Transverse colon (tissue), 4 donors: ENCODE measurements around the gene ECEL1. TPM values are rescaled to one million over a fixed set of nuclear protein-coding genes. Genes with fewer than 3 reads are reported as not detected.

Experiments used
- DNase-seq: peaks from one replicate; pipeline ENCODE4 v3.0.0-alpha.2; 2019
- H3K27ac ChIP-seq, 4 donors: fragments of 200-600 bp; sonication (generic); 2 replicates each; pipeline ENCODE4 v1.5.1; 2016 to 2018; ENCODE audit warnings: inconsistent platforms in 4 of 4
- H3K27me3 ChIP-seq: fragments of 200-600 bp; sonication (generic); 2 replicates; pipeline ENCODE4 v1.5.1; 2017; ENCODE audit warnings: inconsistent platforms
- H3K36me3 ChIP-seq, 4 donors: fragments of 200-600 bp; sonication (generic); 2 replicates each; pipeline ENCODE4 v1.5.1; 2017 to 2019; ENCODE audit warnings: inconsistent platforms in 4 of 4
- H3K4me1 ChIP-seq, 4 donors: fragments of 200-600 bp; sonication (generic); 2 replicates each; pipeline ENCODE4 v1.5.1; 2017 to 2020; ENCODE audit warnings: inconsistent platforms in 4 of 4
- H3K4me3 ChIP-seq, 4 donors: fragments of 200-600 bp; sonication (generic); 1 replicate in 1 of 4; 2 replicates in 3 of 4; pipeline versions ENCODE4 v1.5.1 to v1.6.1; 2017 to 2019; ENCODE audit warnings: inconsistent platforms in 4 of 4
- H3K9me3 ChIP-seq, 2 donors: fragments of 200-600 bp; sonication (generic); 2 replicates each; pipeline ENCODE4 v1.5.1; 2017 to 2019; ENCODE audit warnings: inconsistent platforms in 2 of 2
- CTCF ChIP-seq, 5 experiments: fragments of 200-600 bp in 3 of 5; fragments of 450-650 bp in 2 of 5; sonication (generic) in 3 of 5; IDR thresholded peaks; 1 replicate in 2 of 5; 2 replicates in 3 of 5; pipeline ENCODE4 v1.5.1; 2016 to 2017; ENCODE audit warnings: antibody characterized with exemption in 5 of 5, inconsistent platforms in 3 of 5, mild to moderate bottlenecking in 2 of 5, moderate library complexity in 1 of 5
- EP300 ChIP-seq: sonication (generic); formaldehyde crosslinking; IDR thresholded peaks from one replicate; pipeline ENCODE4 v1.6.1; 2017; ENCODE audit warnings: antibody characterized with exemption, low read depth
- POLR2A ChIP-seq: fragments of 450-650 bp; IDR thresholded peaks from one replicate; pipeline ENCODE4 v1.6.1; 2016; ENCODE audit warnings: antibody characterized with exemption, mild to moderate bottlenecking, moderate library complexity
- POLR2AphosphoS5 ChIP-seq, 3 donors: sonication (generic); formaldehyde crosslinking; IDR thresholded peaks; one replicate each; pipeline ENCODE4 v1.6.1; 2016; ENCODE audit warnings: antibody characterized with exemption in 3 of 3
- WGBS, 2 donors: methylation state at CpG; one replicate each; pipeline ENCODE4 v1.1.5; 2018; ENCODE audit warnings: low coverage in 1 of 2; 5-methylcytosine and 5-hydroxymethylcytosine counted together
- in situ Hi-C, 4 donors: fragments of 200-750 bp; cut with MboI; loops; one replicate each; pipeline versions ENCODE4 v1.15.0 to v1.15.1; 2017; ENCODE audit warnings: low sequenced_read_pairs in 3 of 4, low pct_ligation_motif_present in 1 of 4, low pct_unique_long_range_greater_than_20kb in 1 of 4
- intact Hi-C: fragments of 100-400 bp; cut with DNase I; formaldehyde crosslinking; loops from one replicate; pipeline ENCODE4 v1.15.1; 2023; ENCODE audit warnings: low total_unique reads
- total RNA-seq, 4 donors: library from RNA; depleted of rRNA; stranded (reverse); fragments of >200 nt; gene quantifications; one replicate each; pipeline ENCODE4 v1.1.0, GENCODE V29; 2016

ECEL1 gene
- total RNA-seq, 4 donors from 2014 or later, result not detected

GRCh38 chr2:232522623-232523401, 35.2 kb upstream of the ECEL1 start:
- no peak for DNase-seq
- Histone ChIP-seq H3K27me3 (peaks cover 78% of the 10 kb centered on the region), H3K4me3 (peak overlapping the region in 1 of 4 donors; percentile 4), H3K9me3 (no peaks in the 10 kb centered on the region), H3K4me1 (peaks cover 0 to 25% (median 25%) of the 10 kb centered on the region in 4 donors), H3K36me3 (no peaks in the 10 kb centered on the region), H3K27ac (no peak overlapping the region)
- TF ChIP-seq POLR2AphosphoS5 (IDR thresholded peaks at IDR 0.05) (no peak), EP300 (no peak), CTCF (IDR thresholded peaks at IDR 0.05) (no peak), POLR2A (no peak)
- in situ Hi-C loops (no loop called here), intact Hi-C loops (loop anchor here (5.0 kb wide), 1 partner anchor 81 kb away; no protein-coding TSS in a partner anchor)
- WGBS, 2 donors, result 16% methylated on average over 26 of the region's 46 CpGs; no CpG with 5 or more reads in 1 of the 2 donors

- in situ Hi-C loops, result no loop called here
- WGBS, 2 donors, result 11% methylated on average over 49 of the region's 66 CpGs; no CpG with 5 or more reads in 1 of the 2 donors
- intact Hi-C loops, result loop anchor here (5.0 kb wide), 1 partner anchor 80 kb away; no protein-coding TSS in a partner anchor
- no peak overlapping the region for H3K27ac ChIP-seq
- DNase-seq, result peak; percentile 57
- H3K4me3 ChIP-seq, result peak overlapping the region in 2 of 4 donors; percentile 4 to 28
- H3K4me1 ChIP-seq, result peaks cover 0 to 25% (median 25%) of the 10 kb centered on the region in 4 donors
- TF ChIP-seq CTCF (IDR thresholded peaks at IDR 0.05), result peak in 4 of 5 experiments; percentile 78 to 96 (median 88)
- TF ChIP-seq POLR2A, result no peak
- no peaks in the 10 kb centered on the region for H3K9me3 ChIP-seq
- no peaks in the 10 kb centered on the region for H3K36me3 ChIP-seq
- peaks cover 78% of the 10 kb centered on the region for H3K27me3 ChIP-seq
Measured at GRCh38 chr2:232521959-232522622, 34.5 kb upstream of the ECEL1 start.

GRCh38 chr2:232521098-232521497, 33.5 kb upstream of the ECEL1 start:
- H3K27me3 ChIP-seq, result peaks cover 71% of the 10 kb centered on the region

More at GRCh38 chr2:232521098-232521497, 33.5 kb upstream of the ECEL1 start:
- H3K4me3 ChIP-seq, result no peak overlapping the region
- H3K36me3 ChIP-seq, result no peaks in the 10 kb centered on the region
- H3K4me1 ChIP-seq, result peaks cover 0 to 25% (median 25%) of the 10 kb centered on the region in 4 donors
- no peaks in the 10 kb centered on the region for H3K9me3 ChIP-seq
- intact Hi-C loops (loop anchor here (5.0 kb wide), 1 partner anchor 79 kb away; no protein-coding TSS in a partner anchor), in situ Hi-C loops (no loop called here)
- TF ChIP-seq POLR2AphosphoS5 (IDR thresholded peaks at IDR 0.05) (no peak), CTCF (IDR thresholded peaks at IDR 0.05) (no peak)
- WGBS, 2 donors, result 80% methylated on average over 14 of the region's 14 CpGs; no CpG with 5 or more reads in 1 of the 2 donors
- H3K27ac ChIP-seq, result no peak overlapping the region
- DNase-seq, result no peak
